SK-N-SH (cell line): ENCODE results near the gene PPP1R14B. TPM values are rescaled to one million over a fixed set of nuclear protein-coding genes. Genes with fewer than 3 reads are reported as not detected.

Experiments
- CTCF ChIA-PET: fragments of 300-600, 350-600 bp; formaldehyde crosslinking; extraction: SDS; loops from one replicate; lab custom pipeline; 2021; lab: Yijun Ruan, JAX
- POLR2A ChIA-PET: fragments of 350-600 bp; sonication (Branson Sonifier 250); formaldehyde crosslinking; extraction: SDS; loops from one replicate; lab custom pipeline; 2020; ENCODE audit warnings: antibody characterized with exemption, inconsistent platforms; lab: Yijun Ruan, JAX
- DNase-seq: peaks from one replicate; pipeline ENCODE4 v3.0.0; 2012
- H2AFZ ChIP-seq: fragments of 200-600 bp; sonication (generic); 2 replicates; pipeline ENCODE4 v1.8.1; 2016; ENCODE audit warnings: antibody characterized with exemption, mild to moderate bottlenecking, low read depth
- H3F3A ChIP-seq: fragments of 200-600 bp; sonication (generic); replicated peaks from 2 replicates; pipeline ENCODE3; 2016; ENCODE audit warnings: antibody characterized with exemption, mild to moderate bottlenecking; ENCODE audit not compliant: insufficient read depth
- H3K27ac ChIP-seq, 2 experiments: fragments of 200-500 bp in 1 of 2; fragments of 200-600 bp in 1 of 2; sonication (Bioruptor generic) in 1 of 2; sonication (generic), shearing (Covaris generic) in 1 of 2; 2 replicates each; pipeline versions ENCODE4 v1.5.1 to v1.6.1; 2014 to 2016; ENCODE audit warnings: low read depth in 2 of 2, inconsistent platforms in 1 of 2, low read length in 1 of 2, mild to moderate bottlenecking in 1 of 2, mixed read lengths in 1 of 2
- H3K27me3 ChIP-seq: fragments of 200-600 bp; sonication (generic), shearing (Covaris generic); 2 replicates; pipeline ENCODE4 v1.6.1; 2016; ENCODE audit warnings: mixed run types; ENCODE audit not compliant: insufficient read depth
- H3K36me3 ChIP-seq, 2 experiments: fragments of 200-500 bp in 1 of 2; fragments of 200-600 bp in 1 of 2; sonication (Bioruptor generic) in 1 of 2; sonication (generic) in 1 of 2; replicated peaks in 1 of 2; 2 replicates each; pipeline versions ENCODE3 to v1.5.1; 2014 to 2016; ENCODE audit warnings: low read length in 1 of 2, mild to moderate bottlenecking in 1 of 2; ENCODE audit not compliant: insufficient read depth in 2 of 2, control insufficient read depth in 1 of 2
- H3K4me1 ChIP-seq, 2 experiments: fragments of 200-500 bp in 1 of 2; fragments of 200-600 bp in 1 of 2; sonication (Bioruptor generic) in 1 of 2; sonication (generic), shearing (Covaris generic) in 1 of 2; 2 replicates each; pipeline versions ENCODE4 v1.5.1 to v1.6.1; 2014 to 2016; ENCODE audit warnings: low read depth in 1 of 2, low read length in 1 of 2, mixed run types in 1 of 2; ENCODE audit not compliant: insufficient read depth in 2 of 2, control insufficient read depth in 1 of 2
- H3K4me2 ChIP-seq: fragments of 200-600 bp; sonication (generic), shearing (Covaris generic); 2 replicates; pipeline ENCODE4 v1.6.1; 2017; ENCODE audit warnings: mixed run types
- H3K4me3 ChIP-seq, 2 experiments: fragments of 200-500 bp in 1 of 2; fragments of 200-600 bp in 1 of 2; sonication (Bioruptor generic) in 1 of 2; sonication (generic), shearing (Covaris generic) in 1 of 2; 2 replicates each; pipeline versions ENCODE4 v1.5.1 to v1.8.1; 2014 to 2016; ENCODE audit warnings: low read depth in 2 of 2, inconsistent platforms in 1 of 2, low read length in 1 of 2, mild to moderate bottlenecking in 1 of 2, mixed read lengths in 1 of 2, moderate library complexity in 1 of 2
- H3K79me2 ChIP-seq: fragments of 200-600 bp; sonication (generic); 2 replicates; pipeline ENCODE4 v1.8.1; 2017; ENCODE audit warnings: mild to moderate bottlenecking; ENCODE audit not compliant: insufficient read depth
- H3K9ac ChIP-seq: fragments of 200-600 bp; sonication (generic); 2 replicates; pipeline ENCODE4 v1.6.1; 2017; ENCODE audit warnings: mixed run types
- H3K9me2 ChIP-seq: fragments of 200-600 bp; sonication (generic); 2 replicates; pipeline ENCODE4 v1.6.1; 2017; ENCODE audit warnings: mixed run types
- H3K9me3 ChIP-seq: fragments of 200-600 bp; sonication (generic); 2 replicates; pipeline ENCODE4 v1.6.1; 2017; ENCODE audit warnings: mixed run types, mild to moderate bottlenecking, moderate library complexity
- H4K20me1 ChIP-seq: fragments of 200-600 bp; sonication (generic); 2 replicates; pipeline ENCODE4 v1.6.1; 2017; ENCODE audit warnings: mild to moderate bottlenecking, mixed run types; ENCODE audit not compliant: insufficient read depth
- ELF1 ChIP-seq: IDR thresholded peaks from 2 replicates; pipeline ENCODE4 v1.4.0; 2012
- EP300 ChIP-seq, 2 experiments: IDR thresholded peaks; 2 replicates each; pipeline versions ENCODE4 v1.4.0 to v1.6.1; 2012; ENCODE audit warnings: borderline replicate concordance in 1 of 2, low read depth in 1 of 2, low read length in 1 of 2
- EZH2phosphoT487 ChIP-seq: fragments of 200-600 bp; sonication (generic); IDR thresholded peaks from 2 replicates; pipeline ENCODE4 v1.6.1; 2017; ENCODE audit warnings: low read depth, mixed run types, mild to moderate bottlenecking, antibody characterized with exemption, moderate library complexity, borderline replicate concordance
- GABPA ChIP-seq: IDR thresholded peaks from 2 replicates; pipeline ENCODE4 v1.4.0; 2012; ENCODE audit warnings: low read depth, mild to moderate bottlenecking
- GATA2 ChIP-seq: sonication (generic); formaldehyde crosslinking; IDR thresholded peaks from 2 replicates; pipeline ENCODE4 v1.5.0; 2020; ENCODE audit warnings: mild to moderate bottlenecking, missing genetic modification reagents
- MEF2A ChIP-seq: IDR thresholded peaks from 2 replicates; pipeline ENCODE4 v1.4.0; 2012; ENCODE audit warnings: low read depth, borderline replicate concordance
- MXI1 ChIP-seq: IDR thresholded peaks from 2 replicates; pipeline ENCODE4 v1.6.1; 2012; ENCODE audit warnings: mild to moderate bottlenecking, low read depth, low read length, improper control_type of control experiment
- NFIC ChIP-seq: IDR thresholded peaks from 2 replicates; pipeline ENCODE4 v1.4.0; 2012; ENCODE audit warnings: borderline replicate concordance
- NRF1 ChIP-seq: IDR thresholded peaks from 2 replicates; pipeline ENCODE4 v1.6.1; 2012; ENCODE audit warnings: low read depth, mild to moderate bottlenecking, low read length
- RAD21 ChIP-seq: IDR thresholded peaks from 2 replicates; pipeline ENCODE4 v1.6.1; 2012; ENCODE audit warnings: mild to moderate bottlenecking, low read length
- RCOR1 ChIP-seq: fragments of 150-350 bp; IDR thresholded peaks from 2 replicates; pipeline ENCODE4 v1.6.1; 2017; ENCODE audit warnings: antibody characterized with exemption, low read length
- RFX5 ChIP-seq: IDR thresholded peaks from 2 replicates; pipeline ENCODE4 v1.6.1; 2012; ENCODE audit warnings: mild to moderate bottlenecking, improper control_type of control experiment, low read length
- RXRA ChIP-seq: IDR thresholded peaks from 2 replicates; pipeline ENCODE4 v1.4.0; 2012; ENCODE audit warnings: low read depth, mild to moderate bottlenecking, borderline replicate concordance
- SMC3 ChIP-seq: IDR thresholded peaks from 2 replicates; pipeline ENCODE4 v1.6.1; 2012; ENCODE audit warnings: low read depth, low read length, improper control_type of control experiment
- TAF1 ChIP-seq: IDR thresholded peaks from 2 replicates; pipeline ENCODE4 v1.6.1; 2012; ENCODE audit warnings: low read depth, mild to moderate bottlenecking, low read length, moderate library complexity, borderline replicate concordance
- TEAD4 ChIP-seq: IDR thresholded peaks from 2 replicates; pipeline ENCODE4 v1.4.0; 2012; ENCODE audit warnings: mild to moderate bottlenecking, borderline replicate concordance; ENCODE audit not compliant: insufficient read depth
- YY1 ChIP-seq: IDR thresholded peaks from 2 replicates; pipeline ENCODE4 v1.4.0; 2012; ENCODE audit warnings: low read depth, mild to moderate bottlenecking
- WGBS: methylation state at CpG from one replicate; pipeline ENCODE4 v1.1.6; 2017; ENCODE audit warnings: low lambda C conversion rate; 5-methylcytosine and 5-hydroxymethylcytosine counted together
- polyA plus RNA-seq, 3 experiments: library from polyadenylated mRNA; depleted of rRNA; stranded (reverse); fragments of >200 nt; gene quantifications; 2 replicates each; pipeline ENCODE4 v1.2.3, GENCODE V29; 2012
- TF ChIP-seq, protein P1 (sequence below): IDR thresholded peaks from 2 replicates; pipeline ENCODE4 v1.4.0; 2012; ENCODE audit warnings: low read depth, borderline replicate concordance
- TF ChIP-seq, protein P2 (sequence below): fragments of 150-350 bp; IDR thresholded peaks from 2 replicates; pipeline ENCODE4 v1.6.1; 2017; ENCODE audit warnings: antibody characterized with exemption, low read length, low read depth, borderline replicate concordance
- TF ChIP-seq, protein P3 (sequence below): IDR thresholded peaks from 2 replicates; pipeline ENCODE4; 2012
- TF ChIP-seq, protein P4 (sequence below): fragments of 200-600 bp; sonication (generic); IDR thresholded peaks from 2 replicates; pipeline ENCODE4 v1.6.1; 2017; ENCODE audit warnings: antibody characterized with exemption, mild to moderate bottlenecking, moderate library complexity
- TF ChIP-seq, protein P5 (sequence below): IDR thresholded peaks from 2 replicates; pipeline ENCODE4 v1.6.1; 2012; ENCODE audit warnings: mild to moderate bottlenecking, low read depth, low read length, moderate library complexity

Gene PPP1R14B
- polyA plus RNA-seq, 1 of the 3 experiments (the other 2 are of a cell fraction): 523 TPM

DNA sequence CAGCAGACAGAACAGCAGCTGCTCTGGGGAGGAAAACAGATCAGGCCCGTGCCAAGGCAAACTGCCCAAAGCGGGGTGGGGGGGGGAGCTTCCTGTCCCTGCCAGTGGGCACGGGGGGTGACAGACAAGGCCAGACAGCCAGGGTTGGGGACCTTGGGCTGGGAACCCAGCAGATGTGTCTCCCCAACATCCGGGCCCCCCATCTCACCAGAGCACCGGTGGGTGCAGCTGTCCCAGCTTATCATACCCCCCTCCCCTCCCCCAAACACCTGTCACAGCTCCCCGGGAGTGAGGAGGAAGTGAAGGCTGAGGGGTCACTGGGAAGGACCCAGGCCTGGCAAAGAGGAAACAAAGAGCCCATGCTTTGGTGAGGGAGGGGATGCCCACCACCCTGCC is 1.3 kb downstream of the PPP1R14B start:
- Histone ChIP-seq H3K79me2 (peaks cover 48% of the 10 kb centered on the region), H3K36me3 (peaks cover 10 to 14% of the 10 kb centered on the region in 2 experiments), H3K27ac (peak overlapping the region; percentile 63 to 89), H2AFZ (no peak overlapping the region), H4K20me1 (no peaks in the 10 kb centered on the region), H3K4me1 (peaks cover 10 to 39% of the 10 kb centered on the region in 2 experiments; a peak in 2 of 4 replicates), H3K27me3 (no peaks in the 10 kb centered on the region), H3K9ac (peak overlapping the region; percentile 72; the same call in 1 of the 2 replicates), H3K4me2 (peak overlapping the region; percentile 77), H3K4me3 (peak overlapping the region; percentile 75 to 98), H3K9me2 (no peaks in the 10 kb centered on the region), H3F3A (peaks cover 13% of the 10 kb centered on the region), H3K9me3 (no peaks in the 10 kb centered on the region)
- no peak for DNase-seq
- WGBS: 0% methylated on average over 5 of the region's 6 CpGs
- POLR2A ChIA-PET: interaction anchor here (1.0 to 12.4 kb wide), 7 partner anchors 18 to 64 kb away, joined by 3 to 112 read pairs (median 3); partner anchors contain the start of gene ESRRA
- CTCF ChIA-PET: interaction anchor here (1.0 to 3.4 kb wide), 6 partner anchors 15 to 1084 kb away, joined by 3 to 20 read pairs (median 8); partner anchors contain the start of genes DNAJC4 and ESRRA
- 0 out of 2 replicates have a peak, but pooled peaks have one; percentile 16 for TF ChIP-seq NFIC
- no peak for TF ChIP-seq TAF1
- TF ChIP-seq GABPA: peak; percentile 28; the same call in 1 of the 2 replicates
- TF ChIP-seq GATA2: no peak
- TF ChIP-seq, protein P1, sequence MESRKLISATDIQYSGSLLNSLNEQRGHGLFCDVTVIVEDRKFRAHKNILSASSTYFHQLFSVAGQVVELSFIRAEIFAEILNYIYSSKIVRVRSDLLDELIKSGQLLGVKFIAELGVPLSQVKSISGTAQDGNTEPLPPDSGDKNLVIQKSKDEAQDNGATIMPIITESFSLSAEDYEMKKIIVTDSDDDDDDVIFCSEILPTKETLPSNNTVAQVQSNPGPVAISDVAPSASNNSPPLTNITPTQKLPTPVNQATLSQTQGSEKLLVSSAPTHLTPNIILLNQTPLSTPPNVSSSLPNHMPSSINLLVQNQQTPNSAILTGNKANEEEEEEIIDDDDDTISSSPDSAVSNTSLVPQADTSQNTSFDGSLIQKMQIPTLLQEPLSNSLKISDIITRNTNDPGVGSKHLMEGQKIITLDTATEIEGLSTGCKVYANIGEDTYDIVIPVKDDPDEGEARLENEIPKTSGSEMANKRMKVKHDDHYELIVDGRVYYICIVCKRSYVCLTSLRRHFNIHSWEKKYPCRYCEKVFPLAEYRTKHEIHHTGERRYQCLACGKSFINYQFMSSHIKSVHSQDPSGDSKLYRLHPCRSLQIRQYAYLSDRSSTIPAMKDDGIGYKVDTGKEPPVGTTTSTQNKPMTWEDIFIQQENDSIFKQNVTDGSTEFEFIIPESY: no peak
- no peak for TF ChIP-seq YY1
- TF ChIP-seq MEF2A: no peak
- no peak for TF ChIP-seq NRF1
- no peak for TF ChIP-seq EZH2phosphoT487
- TF ChIP-seq, protein P2, sequence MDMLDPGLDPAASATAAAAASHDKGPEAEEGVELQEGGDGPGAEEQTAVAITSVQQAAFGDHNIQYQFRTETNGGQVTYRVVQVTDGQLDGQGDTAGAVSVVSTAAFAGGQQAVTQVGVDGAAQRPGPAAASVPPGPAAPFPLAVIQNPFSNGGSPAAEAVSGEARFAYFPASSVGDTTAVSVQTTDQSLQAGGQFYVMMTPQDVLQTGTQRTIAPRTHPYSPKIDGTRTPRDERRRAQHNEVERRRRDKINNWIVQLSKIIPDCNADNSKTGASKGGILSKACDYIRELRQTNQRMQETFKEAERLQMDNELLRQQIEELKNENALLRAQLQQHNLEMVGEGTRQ: no peak
- TF ChIP-seq SMC3: no peak
- TF ChIP-seq, protein P3, sequence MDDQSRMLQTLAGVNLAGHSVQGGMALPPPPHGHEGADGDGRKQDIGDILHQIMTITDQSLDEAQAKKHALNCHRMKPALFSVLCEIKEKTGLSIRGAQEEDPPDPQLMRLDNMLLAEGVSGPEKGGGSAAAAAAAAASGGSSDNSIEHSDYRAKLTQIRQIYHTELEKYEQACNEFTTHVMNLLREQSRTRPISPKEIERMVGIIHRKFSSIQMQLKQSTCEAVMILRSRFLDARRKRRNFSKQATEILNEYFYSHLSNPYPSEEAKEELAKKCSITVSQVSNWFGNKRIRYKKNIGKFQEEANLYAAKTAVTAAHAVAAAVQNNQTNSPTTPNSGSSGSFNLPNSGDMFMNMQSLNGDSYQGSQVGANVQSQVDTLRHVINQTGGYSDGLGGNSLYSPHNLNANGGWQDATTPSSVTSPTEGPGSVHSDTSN: peak; percentile 26
- TF ChIP-seq, protein P4, sequence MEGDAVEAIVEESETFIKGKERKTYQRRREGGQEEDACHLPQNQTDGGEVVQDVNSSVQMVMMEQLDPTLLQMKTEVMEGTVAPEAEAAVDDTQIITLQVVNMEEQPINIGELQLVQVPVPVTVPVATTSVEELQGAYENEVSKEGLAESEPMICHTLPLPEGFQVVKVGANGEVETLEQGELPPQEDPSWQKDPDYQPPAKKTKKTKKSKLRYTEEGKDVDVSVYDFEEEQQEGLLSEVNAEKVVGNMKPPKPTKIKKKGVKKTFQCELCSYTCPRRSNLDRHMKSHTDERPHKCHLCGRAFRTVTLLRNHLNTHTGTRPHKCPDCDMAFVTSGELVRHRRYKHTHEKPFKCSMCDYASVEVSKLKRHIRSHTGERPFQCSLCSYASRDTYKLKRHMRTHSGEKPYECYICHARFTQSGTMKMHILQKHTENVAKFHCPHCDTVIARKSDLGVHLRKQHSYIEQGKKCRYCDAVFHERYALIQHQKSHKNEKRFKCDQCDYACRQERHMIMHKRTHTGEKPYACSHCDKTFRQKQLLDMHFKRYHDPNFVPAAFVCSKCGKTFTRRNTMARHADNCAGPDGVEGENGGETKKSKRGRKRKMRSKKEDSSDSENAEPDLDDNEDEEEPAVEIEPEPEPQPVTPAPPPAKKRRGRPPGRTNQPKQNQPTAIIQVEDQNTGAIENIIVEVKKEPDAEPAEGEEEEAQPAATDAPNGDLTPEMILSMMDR: no peak
- TF ChIP-seq, protein P5, sequence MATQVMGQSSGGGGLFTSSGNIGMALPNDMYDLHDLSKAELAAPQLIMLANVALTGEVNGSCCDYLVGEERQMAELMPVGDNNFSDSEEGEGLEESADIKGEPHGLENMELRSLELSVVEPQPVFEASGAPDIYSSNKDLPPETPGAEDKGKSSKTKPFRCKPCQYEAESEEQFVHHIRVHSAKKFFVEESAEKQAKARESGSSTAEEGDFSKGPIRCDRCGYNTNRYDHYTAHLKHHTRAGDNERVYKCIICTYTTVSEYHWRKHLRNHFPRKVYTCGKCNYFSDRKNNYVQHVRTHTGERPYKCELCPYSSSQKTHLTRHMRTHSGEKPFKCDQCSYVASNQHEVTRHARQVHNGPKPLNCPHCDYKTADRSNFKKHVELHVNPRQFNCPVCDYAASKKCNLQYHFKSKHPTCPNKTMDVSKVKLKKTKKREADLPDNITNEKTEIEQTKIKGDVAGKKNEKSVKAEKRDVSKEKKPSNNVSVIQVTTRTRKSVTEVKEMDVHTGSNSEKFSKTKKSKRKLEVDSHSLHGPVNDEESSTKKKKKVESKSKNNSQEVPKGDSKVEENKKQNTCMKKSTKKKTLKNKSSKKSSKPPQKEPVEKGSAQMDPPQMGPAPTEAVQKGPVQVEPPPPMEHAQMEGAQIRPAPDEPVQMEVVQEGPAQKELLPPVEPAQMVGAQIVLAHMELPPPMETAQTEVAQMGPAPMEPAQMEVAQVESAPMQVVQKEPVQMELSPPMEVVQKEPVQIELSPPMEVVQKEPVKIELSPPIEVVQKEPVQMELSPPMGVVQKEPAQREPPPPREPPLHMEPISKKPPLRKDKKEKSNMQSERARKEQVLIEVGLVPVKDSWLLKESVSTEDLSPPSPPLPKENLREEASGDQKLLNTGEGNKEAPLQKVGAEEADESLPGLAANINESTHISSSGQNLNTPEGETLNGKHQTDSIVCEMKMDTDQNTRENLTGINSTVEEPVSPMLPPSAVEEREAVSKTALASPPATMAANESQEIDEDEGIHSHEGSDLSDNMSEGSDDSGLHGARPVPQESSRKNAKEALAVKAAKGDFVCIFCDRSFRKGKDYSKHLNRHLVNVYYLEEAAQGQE: no peak
- no peak for TF ChIP-seq RXRA
- TF ChIP-seq ELF1: no peak
- TF ChIP-seq RFX5: no peak
- peak in 1 of 2 experiments; percentile 32; a peak in 1 of 4 replicates for TF ChIP-seq EP300 (IDR thresholded peaks at IDR 0.05; ENCODE audit: borderline replicate concordance in 1 of 2, low read depth in 1 of 2, low read length in 1 of 2)
- TF ChIP-seq TEAD4: 0 out of 2 replicates have a peak, but pooled peaks have one; percentile 15
- TF ChIP-seq RCOR1: no peak
- no peak for TF ChIP-seq RAD21
- no peak; the same call in 1 of the 2 replicates for TF ChIP-seq MXI1
